Mammary epithelial cell (primary cell): Measurements from ENCODE around the gene PRIM2.
"Not testable (repeated sequence)": the region's sequence is repeated elsewhere in the genome, so short reads cannot be mapped to it uniquely, and the experiment has no call there.

Source experiments
- EZH2 ChIP-seq: IDR thresholded peaks from 2 replicates; pipeline ENCODE4 v1.6.1; 2012; ENCODE audit warnings: low read length, inconsistent platforms, borderline replicate concordance
- TF ChIP-seq, protein P1 (sequence below), 2 donors: IDR thresholded peaks in 1 of 2; conservative IDR thresholded peaks in 1 of 2; 2 replicates each; pipeline ENCODE4 v1.5.1; 2011 to 2012; ENCODE audit warnings: inconsistent platforms in 2 of 2, low read length in 2 of 2, mild to moderate bottlenecking in 2 of 2, control low read depth in 1 of 2, low read depth in 1 of 2; ENCODE audit not compliant: insufficient read depth in 1 of 2; ENCODE audit errors: extremely low read depth in 1 of 2

DNA sequence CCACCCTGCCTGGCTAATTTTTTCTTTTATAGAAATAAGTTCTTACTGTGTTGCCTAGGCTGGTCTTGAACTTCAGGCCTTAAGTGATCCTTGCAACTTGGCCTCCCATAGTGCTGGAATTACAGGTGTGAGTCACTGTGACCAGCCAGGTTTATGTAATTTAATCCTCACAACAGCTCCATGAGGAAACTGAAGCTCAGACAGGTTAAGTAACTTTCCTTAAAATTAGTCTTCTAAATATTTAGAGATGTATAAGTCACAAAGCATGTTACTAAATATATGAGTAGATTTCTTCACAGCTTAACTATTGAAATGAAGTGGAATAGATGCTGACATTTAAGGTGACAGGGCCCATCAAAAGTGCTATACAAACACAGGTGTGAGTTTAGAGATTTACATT is 30.2 kb downstream of the PRIM2 start:
- not testable (repeated sequence) for TF ChIP-seq EZH2
- TF ChIP-seq, protein P1, sequence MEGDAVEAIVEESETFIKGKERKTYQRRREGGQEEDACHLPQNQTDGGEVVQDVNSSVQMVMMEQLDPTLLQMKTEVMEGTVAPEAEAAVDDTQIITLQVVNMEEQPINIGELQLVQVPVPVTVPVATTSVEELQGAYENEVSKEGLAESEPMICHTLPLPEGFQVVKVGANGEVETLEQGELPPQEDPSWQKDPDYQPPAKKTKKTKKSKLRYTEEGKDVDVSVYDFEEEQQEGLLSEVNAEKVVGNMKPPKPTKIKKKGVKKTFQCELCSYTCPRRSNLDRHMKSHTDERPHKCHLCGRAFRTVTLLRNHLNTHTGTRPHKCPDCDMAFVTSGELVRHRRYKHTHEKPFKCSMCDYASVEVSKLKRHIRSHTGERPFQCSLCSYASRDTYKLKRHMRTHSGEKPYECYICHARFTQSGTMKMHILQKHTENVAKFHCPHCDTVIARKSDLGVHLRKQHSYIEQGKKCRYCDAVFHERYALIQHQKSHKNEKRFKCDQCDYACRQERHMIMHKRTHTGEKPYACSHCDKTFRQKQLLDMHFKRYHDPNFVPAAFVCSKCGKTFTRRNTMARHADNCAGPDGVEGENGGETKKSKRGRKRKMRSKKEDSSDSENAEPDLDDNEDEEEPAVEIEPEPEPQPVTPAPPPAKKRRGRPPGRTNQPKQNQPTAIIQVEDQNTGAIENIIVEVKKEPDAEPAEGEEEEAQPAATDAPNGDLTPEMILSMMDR (conservative IDR thresholded peaks at IDR 0.05 in 1 of 2, IDR thresholded peaks at IDR 0.05 in 1 of 2; ENCODE audit: extremely low read depth in 1 of 2, insufficient read depth in 1 of 2, low read depth in 1 of 2, low read length in 2 of 2): not testable (repeated sequence)
